ENCODE results near the gene SLC24A3.

The SLC24A3 gene

DNA sequence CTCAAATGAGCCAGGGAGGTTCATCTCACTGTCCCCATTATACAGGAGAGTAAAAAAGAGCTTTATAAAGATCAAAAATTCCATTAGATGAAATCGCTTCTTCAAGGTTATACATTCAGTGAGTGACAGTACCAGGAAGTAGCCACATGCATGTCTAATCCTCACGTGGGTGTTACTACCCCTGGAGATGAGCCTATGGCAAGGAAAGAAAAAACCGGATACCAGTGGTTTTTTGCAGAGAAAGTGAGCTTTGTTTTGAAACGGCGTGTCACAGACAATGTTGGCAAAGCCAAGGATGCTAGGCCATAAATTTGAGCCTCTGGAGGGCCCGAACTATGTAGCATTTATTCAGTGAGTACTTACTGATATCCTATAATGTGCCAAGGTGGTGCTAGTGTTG, 330.7 kb downstream of the SLC24A3 start:
- peaks cover 24% of the 10 kb centered on the region for H3K4me1 Mint-ChIP-seq
- TF ChIP-seq, protein P1, sequence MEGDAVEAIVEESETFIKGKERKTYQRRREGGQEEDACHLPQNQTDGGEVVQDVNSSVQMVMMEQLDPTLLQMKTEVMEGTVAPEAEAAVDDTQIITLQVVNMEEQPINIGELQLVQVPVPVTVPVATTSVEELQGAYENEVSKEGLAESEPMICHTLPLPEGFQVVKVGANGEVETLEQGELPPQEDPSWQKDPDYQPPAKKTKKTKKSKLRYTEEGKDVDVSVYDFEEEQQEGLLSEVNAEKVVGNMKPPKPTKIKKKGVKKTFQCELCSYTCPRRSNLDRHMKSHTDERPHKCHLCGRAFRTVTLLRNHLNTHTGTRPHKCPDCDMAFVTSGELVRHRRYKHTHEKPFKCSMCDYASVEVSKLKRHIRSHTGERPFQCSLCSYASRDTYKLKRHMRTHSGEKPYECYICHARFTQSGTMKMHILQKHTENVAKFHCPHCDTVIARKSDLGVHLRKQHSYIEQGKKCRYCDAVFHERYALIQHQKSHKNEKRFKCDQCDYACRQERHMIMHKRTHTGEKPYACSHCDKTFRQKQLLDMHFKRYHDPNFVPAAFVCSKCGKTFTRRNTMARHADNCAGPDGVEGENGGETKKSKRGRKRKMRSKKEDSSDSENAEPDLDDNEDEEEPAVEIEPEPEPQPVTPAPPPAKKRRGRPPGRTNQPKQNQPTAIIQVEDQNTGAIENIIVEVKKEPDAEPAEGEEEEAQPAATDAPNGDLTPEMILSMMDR (IDR thresholded peaks at IDR 0.05) = no peak
- no peak for DNase-seq
- H3K36me3 Mint-ChIP-seq (ENCODE audit: low read depth) = no peaks in the 10 kb centered on the region
- H3K27ac Mint-ChIP-seq = no peak overlapping the region
- H3K9me3 Mint-ChIP-seq = no peaks in the 10 kb centered on the region
- no peaks in the 10 kb centered on the region for H3K27me3 Mint-ChIP-seq (ENCODE audit: low read depth, poor library complexity)
- no peak overlapping the region for H3K4me3 Mint-ChIP-seq

DNA sequence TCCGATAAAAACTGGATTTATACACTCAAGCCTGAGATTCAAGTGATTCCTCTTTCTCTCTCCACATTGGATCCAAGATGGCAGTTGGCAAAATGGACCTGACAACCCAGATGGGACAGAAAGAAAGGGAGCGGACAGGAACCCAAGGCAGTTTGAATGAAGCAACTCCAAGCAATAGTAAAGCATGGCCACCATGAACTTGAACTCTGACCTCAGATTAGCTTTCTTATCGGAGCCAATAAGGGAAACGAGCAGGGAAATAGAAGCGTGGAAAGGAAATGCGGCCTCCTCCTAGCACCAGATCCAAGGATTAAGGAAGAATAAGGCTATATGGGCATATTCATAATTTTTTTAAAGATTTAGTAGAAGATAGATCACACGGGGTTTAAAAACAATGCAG, 332.2 kb downstream of the SLC24A3 start:
- TF ChIP-seq, protein P1 (IDR thresholded peaks at IDR 0.05) = no peak
- H3K4me1 Mint-ChIP-seq = peaks cover 25% of the 10 kb centered on the region
- H3K36me3 Mint-ChIP-seq (ENCODE audit: low read depth) = no peaks in the 10 kb centered on the region
- H3K27ac Mint-ChIP-seq = no peak overlapping the region
- H3K27me3 Mint-ChIP-seq (ENCODE audit: low read depth, poor library complexity) = no peaks in the 10 kb centered on the region
- no peaks in the 10 kb centered on the region for H3K9me3 Mint-ChIP-seq
- no peak for DNase-seq
- H3K4me3 Mint-ChIP-seq = no peak overlapping the region

DNA sequence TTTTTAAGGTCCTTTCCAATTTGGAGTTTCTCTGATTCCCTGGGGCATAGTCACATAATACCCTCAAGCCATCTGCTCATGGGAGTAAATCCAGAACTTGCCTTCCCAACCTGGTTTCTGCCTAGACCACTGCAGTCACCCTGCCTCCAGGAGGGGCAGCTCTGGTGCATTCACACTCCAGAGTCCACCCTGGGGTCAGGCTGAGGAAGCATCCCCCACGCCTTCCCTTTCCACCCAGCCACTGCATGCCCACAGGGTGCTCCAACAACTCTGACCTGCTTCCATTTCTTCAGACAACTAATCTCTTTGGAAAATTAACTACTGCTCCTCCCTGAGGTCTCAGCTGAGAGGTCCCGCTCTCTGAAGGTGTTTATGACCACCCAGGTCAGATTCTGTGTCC, 334.2 kb downstream of the SLC24A3 start:
- TF ChIP-seq, protein P1 (IDR thresholded peaks at IDR 0.05) = no peak
- no peak overlapping the region for H3K27ac Mint-ChIP-seq
- no peak overlapping the region for H3K4me3 Mint-ChIP-seq
- no peak for DNase-seq
- peaks cover 25% of the 10 kb centered on the region for H3K4me1 Mint-ChIP-seq
- H3K9me3 Mint-ChIP-seq = no peaks in the 10 kb centered on the region
- peaks cover 3% of the 10 kb centered on the region for H3K27me3 Mint-ChIP-seq (ENCODE audit: low read depth, poor library complexity)
- H3K36me3 Mint-ChIP-seq (ENCODE audit: low read depth) = no peaks in the 10 kb centered on the region

DNA sequence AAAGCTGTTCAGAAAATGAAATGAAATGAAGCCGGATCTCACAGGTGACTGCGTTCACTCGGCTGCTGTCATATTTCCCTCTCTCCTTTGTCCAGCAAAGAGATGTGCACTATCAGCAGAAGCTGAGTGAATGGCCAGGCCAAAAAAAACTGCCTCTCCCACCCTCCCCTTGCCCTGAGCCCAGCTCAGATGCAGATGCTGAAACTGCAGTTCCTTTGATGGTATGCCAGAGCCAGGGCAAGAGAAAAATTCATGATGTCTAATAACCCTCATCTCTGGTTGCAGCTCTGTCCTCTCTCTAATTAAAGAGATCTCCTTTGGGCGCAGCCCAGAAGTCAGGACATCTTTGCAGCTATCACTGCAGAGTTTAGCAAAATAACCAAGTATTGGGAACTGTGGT, 335.1 kb downstream of the SLC24A3 start:
- Mint-ChIP-seq H3K4me3 (no peak overlapping the region), H3K27ac (no peak overlapping the region), H3K36me3 (ENCODE audit: low read depth) (no peaks in the 10 kb centered on the region), H3K9me3 (no peaks in the 10 kb centered on the region), H3K4me1 (peaks cover 25% of the 10 kb centered on the region), H3K27me3 (ENCODE audit: low read depth, poor library complexity) (peaks cover 3% of the 10 kb centered on the region)
- DNase-seq = no peak
- TF ChIP-seq, protein P1 (IDR thresholded peaks at IDR 0.05) = no peak

DNA sequence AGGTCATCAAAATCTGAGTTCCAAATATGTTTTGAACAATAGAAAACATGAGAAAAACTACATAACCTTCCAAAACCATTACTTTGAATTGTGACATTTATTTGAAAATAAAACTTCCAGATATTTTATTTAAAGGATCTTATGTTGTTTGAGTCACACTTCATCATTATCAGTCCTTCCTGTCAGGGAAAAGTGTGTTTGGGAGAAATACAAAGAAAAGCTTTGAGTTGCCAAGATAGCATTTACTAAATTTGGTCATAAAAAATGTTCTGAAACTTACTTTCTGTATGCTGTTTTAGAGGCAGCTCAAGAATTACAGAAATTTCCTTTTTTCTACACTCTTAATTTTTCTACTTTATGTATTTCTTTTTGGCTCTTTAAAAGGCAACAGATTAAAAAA, 337.5 kb downstream of the SLC24A3 start:
- Mint-ChIP-seq H3K27me3 (ENCODE audit: low read depth, poor library complexity) (peaks cover 3% of the 10 kb centered on the region), H3K4me1 (peaks cover 20% of the 10 kb centered on the region), H3K36me3 (ENCODE audit: low read depth) (no peaks in the 10 kb centered on the region), H3K27ac (no peak overlapping the region), H3K9me3 (no peaks in the 10 kb centered on the region), H3K4me3 (no peak overlapping the region)
- DNase-seq = no peak
- TF ChIP-seq, protein P1 (IDR thresholded peaks at IDR 0.05) = no peak

DNA sequence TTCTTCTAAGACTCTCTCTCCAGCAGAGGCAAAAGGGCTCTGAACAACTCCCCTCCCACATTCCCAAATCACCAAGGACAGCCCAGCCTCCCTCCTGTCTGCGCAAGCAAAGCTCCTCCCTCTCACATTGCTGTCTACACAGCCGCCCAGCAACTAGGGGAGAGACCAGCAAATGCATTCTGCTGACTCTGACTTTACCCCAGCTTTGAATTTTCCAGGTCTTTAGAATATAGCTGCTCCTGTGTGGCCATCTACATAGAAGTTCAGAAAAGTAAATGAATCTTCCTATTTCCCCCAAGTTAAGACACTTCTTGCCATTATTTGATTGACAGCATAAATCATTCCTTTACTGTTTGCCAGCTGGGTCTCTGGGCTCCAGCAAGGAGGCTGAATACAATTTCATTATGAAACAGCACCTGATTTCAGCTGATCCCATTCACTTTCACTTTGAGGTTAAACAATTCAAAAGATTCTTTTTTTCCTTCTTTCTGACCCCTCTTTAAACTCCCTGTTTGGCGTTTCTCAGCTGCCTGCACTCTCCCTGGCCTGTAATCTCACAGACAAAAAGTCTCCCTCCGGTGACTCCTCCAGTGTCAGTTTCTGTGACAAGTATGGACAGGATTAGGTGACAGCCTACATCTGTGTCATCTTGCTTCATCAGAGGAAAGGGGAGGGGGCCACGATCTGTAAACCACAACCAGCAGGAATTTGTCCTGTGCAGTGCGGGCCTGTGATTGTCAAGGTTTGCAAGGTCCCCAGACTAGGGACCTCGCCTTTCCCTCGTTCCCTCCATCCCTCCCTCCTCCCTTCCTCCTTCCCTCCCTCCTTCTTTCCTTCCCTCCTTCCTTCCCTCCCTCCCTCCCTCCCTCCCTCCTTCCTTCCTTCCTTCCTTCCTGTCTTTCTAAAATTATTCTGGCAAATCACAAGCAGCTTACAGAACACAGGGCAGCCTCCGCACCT, 340.1 kb downstream of the SLC24A3 start:
- TF ChIP-seq, protein P1 (IDR thresholded peaks at IDR 0.05) = no peak
- peak; percentile 64 for DNase-seq
- Mint-ChIP-seq H3K27me3 (ENCODE audit: low read depth, poor library complexity) (peaks cover 3% of the 10 kb centered on the region), H3K36me3 (ENCODE audit: low read depth) (no peaks in the 10 kb centered on the region), H3K27ac (no peak overlapping the region), H3K4me1 (peaks cover 18% of the 10 kb centered on the region), H3K4me3 (no peak overlapping the region), H3K9me3 (no peaks in the 10 kb centered on the region)
